HepG2 (cell line): ENCODE measurements around the gene HIGD1A. TPM values are rescaled to one million over a fixed set of nuclear protein-coding genes. Genes with fewer than 3 reads are reported as not detected.

Experiments used
- BCL6 ChIP-seq: IDR thresholded peaks from 2 replicates; pipeline ENCODE4 v1.6.1; 2016; ENCODE audit warnings: missing genetic modification reagents, missing compliant biosample characterization
- CENPBD1 ChIP-seq: sonication (generic); formaldehyde crosslinking; IDR thresholded peaks from 2 replicates; pipeline ENCODE4 v1.8.0; 2022; ENCODE audit warnings: missing genetic modification reagents, low read depth, mild to moderate bottlenecking, borderline replicate concordance
- CHD4 ChIP-seq: fragments of 200-600 bp; sonication (generic); IDR thresholded peaks from 2 replicates; pipeline ENCODE4 v1.7.0; 2017; ENCODE audit warnings: mild to moderate bottlenecking, low read length, borderline replicate concordance
- EZH2 ChIP-seq: conservative IDR thresholded peaks from 2 replicates; pipeline ENCODE4 v1.6.1; 2012; ENCODE audit warnings: mild to moderate bottlenecking, low read depth, low read length, moderate library complexity
- KLF16 ChIP-seq, 2 experiments: sonication (generic) in 1 of 2; formaldehyde crosslinking in 1 of 2; IDR thresholded peaks; 2 replicates each; pipeline versions ENCODE4 v1.6.1 to v1.8.0; 2016 to 2023; ENCODE audit warnings: missing genetic modification reagents in 2 of 2, missing compliant biosample characterization in 1 of 2
- MED13 ChIP-seq: sonication (generic); formaldehyde crosslinking; IDR thresholded peaks from 2 replicates; pipeline ENCODE4 v1.5.0; 2020; ENCODE audit warnings: missing genetic modification reagents
- MIXL1 ChIP-seq: IDR thresholded peaks from 2 replicates; pipeline ENCODE4 v1.6.1; 2016
- NCOA5 ChIP-seq: sonication (generic); formaldehyde crosslinking; IDR thresholded peaks from 2 replicates; pipeline ENCODE4 v1.4.0; 2020; ENCODE audit warnings: missing genetic modification reagents
- NR1H2 ChIP-seq: sonication (generic); formaldehyde crosslinking; IDR thresholded peaks from 2 replicates; pipeline ENCODE4 v1.8.1; 2022; ENCODE audit warnings: low read depth, missing genetic modification reagents, borderline replicate concordance
- PHB2 ChIP-seq: fragments of 450-650 bp; IDR thresholded peaks from 2 replicates; pipeline ENCODE4 v1.6.1; 2018; ENCODE audit not compliant: partially characterized antibody
- SMAD9 ChIP-seq: sonication (generic); formaldehyde crosslinking; IDR thresholded peaks from 2 replicates; pipeline ENCODE4 v1.5.1; 2020; ENCODE audit warnings: mild to moderate bottlenecking, missing genetic modification reagents
- SMC3 ChIP-seq: IDR thresholded peaks from 2 replicates; pipeline ENCODE4 v1.6.1; 2011; ENCODE audit warnings: low read length, improper control_type of control experiment
- STAG1 ChIP-seq: sonication (generic); formaldehyde crosslinking; IDR thresholded peaks from 2 replicates; pipeline ENCODE4 v1.4.0; 2020; ENCODE audit warnings: missing genetic modification reagents
- ZBTB8A ChIP-seq: sonication (generic); formaldehyde crosslinking; IDR thresholded peaks from 2 replicates; pipeline ENCODE4 v1.4.0; 2020; ENCODE audit warnings: mild to moderate bottlenecking, low read depth, missing genetic modification reagents, borderline replicate concordance
- ZGPAT ChIP-seq: IDR thresholded peaks from 2 replicates; pipeline ENCODE4 v1.6.1; 2016; ENCODE audit warnings: mild to moderate bottlenecking
- ZNF143 ChIP-seq: sonication (generic); formaldehyde crosslinking; IDR thresholded peaks from 2 replicates; pipeline ENCODE4 v1.4.0; 2020; ENCODE audit warnings: missing genetic modification reagents
- ZNF276 ChIP-seq: sonication (generic); formaldehyde crosslinking; IDR thresholded peaks from 2 replicates; pipeline ENCODE4 v1.4.0; 2020; ENCODE audit warnings: mild to moderate bottlenecking, low read depth, missing genetic modification reagents
- ZNF44 ChIP-seq: sonication (generic); formaldehyde crosslinking; IDR thresholded peaks from 2 replicates; pipeline ENCODE4 v1.5.1; 2020; ENCODE audit warnings: mild to moderate bottlenecking, missing genetic modification reagents
- polyA plus RNA-seq, 8 experiments: library from polyadenylated mRNA; depleted of rRNA in 3 of 8; stranded (reverse) in 7 of 8; unstranded in 1 of 8; fragments of >200 nt; fragmentation: Illumina TruSeq in 4 of 8; extraction: Trizol in 4 of 8; gene quantifications; 2 replicates each; pipeline versions ENCODE4 v1.2.1 to v1.2.3, GENCODE V29; 2011 to 2016; ENCODE audit warnings: low read depth in 4 of 8, missing spikeins in 1 of 8, mixed read lengths in 1 of 8; ENCODE audit not compliant: insufficient read depth in 1 of 8
- total RNA-seq, 5 experiments: library from RNA; depleted of rRNA; stranded (reverse); fragments of >200 nt; fragmentation: Illumina TruSeq; extraction: Trizol; gene quantifications; 2 replicates each; pipeline ENCODE4 v1.2.3, GENCODE V29; 2016; ENCODE audit warnings: low read depth in 1 of 5
- TF ChIP-seq, protein P1 (sequence below): sonication (generic); formaldehyde crosslinking; conservative IDR thresholded peaks from 2 replicates; pipeline ENCODE4 v1.8.0; 2022; ENCODE audit warnings: missing genetic modification reagents
- TF ChIP-seq, protein P2 (sequence below): sonication (generic); formaldehyde crosslinking; IDR thresholded peaks from 2 replicates; pipeline ENCODE4 v1.4.0; 2020; ENCODE audit warnings: mild to moderate bottlenecking, missing genetic modification reagents, borderline replicate concordance

HIGD1A gene
- total and polyA plus RNA-seq, 2 of the 13 experiments (the other 11 are each of a cell fraction or from before 2014, with no cell fraction given), result 222 to 253 TPM

DNA sequence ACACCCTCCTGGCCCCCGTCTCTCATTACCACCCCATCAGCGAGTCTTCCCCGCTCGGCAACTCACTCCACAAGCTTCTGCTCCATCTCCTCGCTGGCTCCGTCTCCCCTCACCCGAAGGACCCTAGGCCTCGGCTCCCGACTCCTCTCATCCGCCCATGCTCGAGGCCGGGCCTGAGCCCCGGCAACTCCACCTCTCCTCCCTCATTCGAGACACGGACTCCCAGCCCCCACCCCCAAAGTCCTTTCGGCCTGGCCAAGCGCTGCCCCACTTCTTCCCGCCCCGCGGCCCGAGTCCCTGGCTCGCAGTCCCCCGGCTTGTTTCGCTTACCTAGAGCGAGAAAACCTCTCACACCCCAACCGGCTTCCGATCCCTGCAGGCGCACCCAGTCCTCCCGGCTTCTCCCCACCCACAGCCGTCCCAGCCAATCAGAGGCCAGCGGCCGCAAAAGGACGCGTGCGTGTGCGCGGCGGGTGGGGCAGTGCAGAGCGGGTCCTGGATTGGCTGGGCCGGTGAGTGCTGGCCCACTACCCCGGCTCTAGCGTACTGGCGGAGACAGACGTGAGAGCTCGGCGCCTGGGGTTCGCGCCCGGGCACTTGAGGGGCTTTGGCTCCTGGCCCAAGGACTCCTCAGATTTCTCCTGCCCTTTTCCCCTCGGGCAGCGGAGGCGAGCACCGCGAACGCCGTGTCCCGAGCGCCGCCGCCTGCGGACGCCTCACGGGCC is at the start of gene HIGD1A (continued):
- TF ChIP-seq ZNF276 (no peak), KLF16 (CRISPR knock-in tag; IDR thresholded peaks at IDR 0.05) (peak in 1 of 2 experiments; percentile 64; a peak in 1 of 4 replicates), EZH2 (no peak), NCOA5 (CRISPR knock-in tag) (no peak), SMAD9 (CRISPR knock-in tag) (no peak; the same call in 1 of the 2 replicates), MED13 (CRISPR knock-in tag) (0 out of 2 replicates have a peak, but pooled peaks have one; percentile 72), ZNF44 (no peak), ZNF143 (CRISPR knock-in tag) (no peak), CHD4 (no peak), SMC3 (no peak), MIXL1 (CRISPR knock-in tag) (no peak), PHB2 (no peak), ZGPAT (CRISPR knock-in tag) (no peak), BCL6 (0 out of 2 replicates have a peak, but pooled peaks have one; percentile 26), CENPBD1 (no peak), STAG1 (CRISPR knock-in tag) (no peak), ZBTB8A (no peak), NR1H2 (CRISPR knock-in tag) (no peak)
- TF ChIP-seq, protein P1, sequence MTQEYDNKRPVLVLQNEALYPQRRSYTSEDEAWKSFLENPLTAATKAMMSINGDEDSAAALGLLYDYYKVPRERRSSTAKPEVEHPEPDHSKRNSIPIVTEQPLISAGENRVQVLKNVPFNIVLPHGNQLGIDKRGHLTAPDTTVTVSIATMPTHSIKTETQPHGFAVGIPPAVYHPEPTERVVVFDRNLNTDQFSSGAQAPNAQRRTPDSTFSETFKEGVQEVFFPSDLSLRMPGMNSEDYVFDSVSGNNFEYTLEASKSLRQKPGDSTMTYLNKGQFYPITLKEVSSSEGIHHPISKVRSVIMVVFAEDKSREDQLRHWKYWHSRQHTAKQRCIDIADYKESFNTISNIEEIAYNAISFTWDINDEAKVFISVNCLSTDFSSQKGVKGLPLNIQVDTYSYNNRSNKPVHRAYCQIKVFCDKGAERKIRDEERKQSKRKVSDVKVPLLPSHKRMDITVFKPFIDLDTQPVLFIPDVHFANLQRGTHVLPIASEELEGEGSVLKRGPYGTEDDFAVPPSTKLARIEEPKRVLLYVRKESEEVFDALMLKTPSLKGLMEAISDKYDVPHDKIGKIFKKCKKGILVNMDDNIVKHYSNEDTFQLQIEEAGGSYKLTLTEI, result no peak
- TF ChIP-seq, protein P2, sequence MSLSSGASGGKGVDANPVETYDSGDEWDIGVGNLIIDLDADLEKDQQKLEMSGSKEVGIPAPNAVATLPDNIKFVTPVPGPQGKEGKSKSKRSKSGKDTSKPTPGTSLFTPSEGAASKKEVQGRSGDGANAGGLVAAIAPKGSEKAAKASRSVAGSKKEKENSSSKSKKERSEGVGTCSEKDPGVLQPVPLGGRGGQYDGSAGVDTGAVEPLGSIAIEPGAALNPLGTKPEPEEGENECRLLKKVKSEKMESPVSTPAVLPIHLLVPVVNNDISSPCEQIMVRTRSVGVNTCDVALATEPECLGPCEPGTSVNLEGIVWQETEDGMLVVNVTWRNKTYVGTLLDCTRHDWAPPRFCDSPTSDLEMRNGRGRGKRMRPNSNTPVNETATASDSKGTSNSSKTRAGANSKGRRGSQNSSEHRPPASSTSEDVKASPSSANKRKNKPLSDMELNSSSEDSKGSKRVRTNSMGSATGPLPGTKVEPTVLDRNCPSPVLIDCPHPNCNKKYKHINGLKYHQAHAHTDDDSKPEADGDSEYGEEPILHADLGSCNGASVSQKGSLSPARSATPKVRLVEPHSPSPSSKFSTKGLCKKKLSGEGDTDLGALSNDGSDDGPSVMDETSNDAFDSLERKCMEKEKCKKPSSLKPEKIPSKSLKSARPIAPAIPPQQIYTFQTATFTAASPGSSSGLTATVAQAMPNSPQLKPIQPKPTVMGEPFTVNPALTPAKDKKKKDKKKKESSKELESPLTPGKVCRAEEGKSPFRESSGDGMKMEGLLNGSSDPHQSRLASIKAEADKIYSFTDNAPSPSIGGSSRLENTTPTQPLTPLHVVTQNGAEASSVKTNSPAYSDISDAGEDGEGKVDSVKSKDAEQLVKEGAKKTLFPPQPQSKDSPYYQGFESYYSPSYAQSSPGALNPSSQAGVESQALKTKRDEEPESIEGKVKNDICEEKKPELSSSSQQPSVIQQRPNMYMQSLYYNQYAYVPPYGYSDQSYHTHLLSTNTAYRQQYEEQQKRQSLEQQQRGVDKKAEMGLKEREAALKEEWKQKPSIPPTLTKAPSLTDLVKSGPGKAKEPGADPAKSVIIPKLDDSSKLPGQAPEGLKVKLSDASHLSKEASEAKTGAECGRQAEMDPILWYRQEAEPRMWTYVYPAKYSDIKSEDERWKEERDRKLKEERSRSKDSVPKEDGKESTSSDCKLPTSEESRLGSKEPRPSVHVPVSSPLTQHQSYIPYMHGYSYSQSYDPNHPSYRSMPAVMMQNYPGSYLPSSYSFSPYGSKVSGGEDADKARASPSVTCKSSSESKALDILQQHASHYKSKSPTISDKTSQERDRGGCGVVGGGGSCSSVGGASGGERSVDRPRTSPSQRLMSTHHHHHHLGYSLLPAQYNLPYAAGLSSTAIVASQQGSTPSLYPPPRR (CRISPR knock-in tag), result no peak; the same call in 1 of the 2 replicates
